ENCODE data around the gene RPP25L. TPM values are rescaled to one million over a fixed set of nuclear protein-coding genes. Genes with fewer than 3 reads are reported as not detected.

Gene RPP25L
- polyA plus RNA-seq, 1 of the 3 experiments (the other 2 are of a cell fraction): 47.6 TPM

GRCh38 chr9:34606190-34606589 lies 5.7 kb downstream of the RPP25L start:
- DNase-seq: no peak
- Histone ChIP-seq H3K9me3 (no peaks in the 10 kb centered on the region), H3K9me2 (no peaks in the 10 kb centered on the region), H4K20me1 (ENCODE audit: insufficient read depth) (no peaks in the 10 kb centered on the region), H3K27ac (ENCODE audit: low read depth in 2 of 2, low read length in 1 of 2) (no peak overlapping the region), H3K4me3 (ENCODE audit: low read depth in 2 of 2, low read length in 1 of 2) (no peak overlapping the region), H3K4me1 (ENCODE audit: control insufficient read depth in 1 of 2, insufficient read depth in 2 of 2, low read depth in 1 of 2, low read length in 1 of 2) (peaks cover 0 to 7% of the 10 kb centered on the region in 2 experiments; a peak in 1 of 4 replicates), H3K79me2 (ENCODE audit: insufficient read depth) (peaks cover 5% of the 10 kb centered on the region; the same call in 1 of the 2 replicates), H3K9ac (no peak overlapping the region), H2AFZ (ENCODE audit: low read depth) (no peak overlapping the region), H3F3A (replicated peaks; ENCODE audit: insufficient read depth) (no peaks in the 10 kb centered on the region), H3K36me3 (replicated peaks in 1 of 2; ENCODE audit: control insufficient read depth in 1 of 2, insufficient read depth in 2 of 2, low read length in 1 of 2) (no peaks in the 10 kb centered on the region), H3K27me3 (ENCODE audit: insufficient read depth) (no peaks in the 10 kb centered on the region), H3K4me2 (no peak overlapping the region)
- no peak for TF ChIP-seq CTCF (IDR thresholded peaks at IDR 0.05)
- no peak for TF ChIP-seq RFX5 (IDR thresholded peaks at IDR 0.05; ENCODE audit: low read length)
- TF ChIP-seq RXRA (IDR thresholded peaks at IDR 0.05; ENCODE audit: borderline replicate concordance, low read depth): no peak
- no peak for TF ChIP-seq IRF3 (IDR thresholded peaks at IDR 0.05; ENCODE audit: low read depth, low read length)
- ChIA-PET CTCF (interaction anchor here (0.9 to 7.9 kb wide), 10 partner anchors 13 to 202 kb away, joined by 3 to 112 read pairs (median 7); partner anchors contain the start of gene SIGMAR1), POLR2A (no interaction called here)

GRCh38 chr9:34603610-34604231 lies 8.2 kb downstream of the RPP25L start:
- POLR2A ChIA-PET: no interaction called here
- Histone ChIP-seq H3K4me1 (ENCODE audit: control insufficient read depth in 1 of 2, insufficient read depth in 2 of 2, low read depth in 1 of 2, low read length in 1 of 2) (peaks cover 0 to 7% of the 10 kb centered on the region in 2 experiments; a peak in 1 of 4 replicates), H3K9me2 (no peaks in the 10 kb centered on the region), H3K27me3 (ENCODE audit: insufficient read depth) (no peaks in the 10 kb centered on the region), H3K27ac (ENCODE audit: low read depth in 2 of 2, low read length in 1 of 2) (no peak overlapping the region), H3K36me3 (replicated peaks in 1 of 2; ENCODE audit: control insufficient read depth in 1 of 2, insufficient read depth in 2 of 2, low read length in 1 of 2) (no peaks in the 10 kb centered on the region), H3K79me2 (ENCODE audit: insufficient read depth) (no peaks in the 10 kb centered on the region), H3K9ac (no peak overlapping the region), H3F3A (replicated peaks; ENCODE audit: insufficient read depth) (no peaks in the 10 kb centered on the region), H4K20me1 (ENCODE audit: insufficient read depth) (no peaks in the 10 kb centered on the region), H2AFZ (ENCODE audit: low read depth) (no peak overlapping the region), H3K9me3 (no peaks in the 10 kb centered on the region), H3K4me2 (no peak overlapping the region), H3K4me3 (ENCODE audit: low read depth in 2 of 2, low read length in 1 of 2) (no peak overlapping the region; a peak in 1 of 4 replicates)
- DNase-seq: peak; percentile 88
- WGBS (ENCODE audit: low lambda C conversion rate): 66% methylated on average over 4 of the region's 4 CpGs
- CTCF ChIA-PET: interaction anchor here (0.5 to 7.9 kb wide), 83 partner anchors 8 to 869 kb away, joined by 3 to 112 read pairs (median 5); partner anchors contain the start of genes ARID3C, CNTFR, DCTN3 and GALT
- TF ChIP-seq NRF1 (IDR thresholded peaks at IDR 0.05; ENCODE audit: low read depth, low read length): no peak
- TF ChIP-seq JUND (IDR thresholded peaks at IDR 0.05): no peak
- TF ChIP-seq EZH2phosphoT487 (IDR thresholded peaks at IDR 0.05; ENCODE audit: borderline replicate concordance, low read depth): no peak
- TF ChIP-seq TAF1 (IDR thresholded peaks at IDR 0.05; ENCODE audit: borderline replicate concordance, low read depth, low read length): no peak
- TF ChIP-seq SMC3 (IDR thresholded peaks at IDR 0.05; ENCODE audit: low read depth, low read length): peak; percentile 83
- TF ChIP-seq RAD21 (IDR thresholded peaks at IDR 0.05; ENCODE audit: low read length): peak; percentile 97
- TF ChIP-seq NFIC (IDR thresholded peaks at IDR 0.05; ENCODE audit: borderline replicate concordance): no peak
- TF ChIP-seq GATA2 (CRISPR knock-in tag; IDR thresholded peaks at IDR 0.05): no peak
- no peak for TF ChIP-seq ELF1 (IDR thresholded peaks at IDR 0.05)
- TF ChIP-seq IRF3 (IDR thresholded peaks at IDR 0.05; ENCODE audit: low read depth, low read length): no peak
- TF ChIP-seq MEF2A (IDR thresholded peaks at IDR 0.05; ENCODE audit: borderline replicate concordance, low read depth): no peak
- TF ChIP-seq SIN3A (IDR thresholded peaks at IDR 0.05; ENCODE audit: borderline replicate concordance, low read depth, low read length): no peak
- no peak for TF ChIP-seq FOXM1 (IDR thresholded peaks at IDR 0.05; ENCODE audit: low read depth)
- TF ChIP-seq YY1 (IDR thresholded peaks at IDR 0.05; ENCODE audit: low read depth): no peak
- TF ChIP-seq FOSL2 (IDR thresholded peaks at IDR 0.05; ENCODE audit: borderline replicate concordance, low read depth): no peak
- TF ChIP-seq EP300 (IDR thresholded peaks at IDR 0.05; ENCODE audit: borderline replicate concordance in 1 of 2, low read depth in 1 of 2, low read length in 1 of 2): no peak
- TF ChIP-seq MAX (IDR thresholded peaks at IDR 0.05; ENCODE audit: low read depth): no peak
- no peak for TF ChIP-seq USF2 (IDR thresholded peaks at IDR 0.05; ENCODE audit: borderline replicate concordance, low read depth, low read length)
- 0 out of 2 replicates have a peak, but pooled peaks have one; percentile 43 for TF ChIP-seq RCOR1 (IDR thresholded peaks at IDR 0.05; ENCODE audit: low read length)
- no peak for TF ChIP-seq RFX5 (IDR thresholded peaks at IDR 0.05; ENCODE audit: low read length)
